HL-60 (cell line): ENCODE measurements around the gene MYOCD.

Experiments
- CTCF ChIP-seq: IDR thresholded peaks from one replicate; pipeline ENCODE4 v1.5.1; 2011; ENCODE audit warnings: low read length, control low read depth, inconsistent platforms; ENCODE audit not compliant: insufficient read depth
- GABPA ChIP-seq: IDR thresholded peaks from 2 replicates; pipeline ENCODE4 v1.6.1; 2012; ENCODE audit warnings: low read depth
- POLR2AphosphoS5 ChIP-seq: IDR thresholded peaks from 2 replicates; pipeline ENCODE4 v1.6.1; 2012; ENCODE audit warnings: low read depth

- TF ChIP-seq POLR2AphosphoS5 (no peak), CTCF (no peak), GABPA (no peak)
Measured at GRCh38 chr17:12719948-12720347, 54.3 kb downstream of the MYOCD start.
